Gastrocnemius medialis (tissue), 4 donors: ENCODE data around the gene RALGAPA2. TPM values are rescaled to one million over a fixed set of nuclear protein-coding genes. Genes with fewer than 3 reads are reported as not detected.

Source experiments
- ATAC-seq, 2 donors: fragments of 150-250 bp; one replicate each; pipeline ENCODE4 v1.9.1; 2016
- DNase-seq, 2 donors: peaks; one replicate each; pipeline ENCODE4 v3.0.0-alpha.2; 2019
- H3K27ac ChIP-seq, 4 donors: fragments of 200-600 bp; sonication (generic); 1 replicate in 1 of 4; 2 replicates in 3 of 4; pipeline ENCODE4 v1.5.1; 2016 to 2018; ENCODE audit warnings: mild to moderate bottlenecking in 2 of 4, moderate library complexity in 1 of 4
- H3K27me3 ChIP-seq, 3 donors: fragments of 200-600 bp; sonication (generic) in 2 of 3; 1 replicate in 1 of 3; 2 replicates in 2 of 3; pipeline versions ENCODE4 v1.5.1 to v1.6.0; 2016 to 2019; ENCODE audit warnings: mild to moderate bottlenecking in 1 of 3, moderate library complexity in 1 of 3
- H3K36me3 ChIP-seq, 2 donors: fragments of 200-600 bp; sonication (generic) in 1 of 2; one replicate each; pipeline ENCODE4 v1.5.1; 2017 to 2018
- H3K4me1 ChIP-seq, 2 donors: fragments of 200-600 bp; sonication (generic) in 1 of 2; one replicate each; pipeline ENCODE4 v1.5.1; 2016 to 2017; ENCODE audit warnings: mild to moderate bottlenecking in 2 of 2
- H3K4me3 ChIP-seq, 4 donors: fragments of 200-600 bp; sonication (generic) in 3 of 4; 1 replicate in 1 of 4; 2 replicates in 3 of 4; pipeline ENCODE4 v1.5.1; 2016 to 2019; ENCODE audit warnings: mild to moderate bottlenecking in 2 of 4
- H3K9me3 ChIP-seq, 3 donors: fragments of 200-600 bp; sonication (generic) in 2 of 3; 1 replicate in 1 of 3; 2 replicates in 2 of 3; pipeline ENCODE4 v1.5.1; 2016 to 2019
- POLR2A ChIP-seq, 2 donors: fragments of 450-650 bp; IDR thresholded peaks; one replicate each; pipeline ENCODE4 v1.6.1; 2017; ENCODE audit warnings: antibody characterized with exemption in 2 of 2, mild to moderate bottlenecking in 2 of 2, moderate library complexity in 2 of 2
- in situ Hi-C, 4 donors: fragments of 200-750 bp; cut with MboI; loops; one replicate each; pipeline versions ENCODE4 v1.15.0 to v1.8.0; 2017; ENCODE audit warnings: low sequenced_read_pairs in 4 of 4
- intact Hi-C: fragments of 100-400 bp; cut with DNase I; formaldehyde crosslinking; loops from one replicate; pipeline ENCODE4 v1.15.1; 2023; ENCODE audit warnings: low total_unique reads
- total RNA-seq, 4 donors: library from RNA; depleted of rRNA; stranded (reverse); fragments of >200 nt; gene quantifications; one replicate each; pipeline versions ENCODE4 v1.1.0 to v1.2.3, GENCODE V29; 2016
- TF ChIP-seq, protein P1 (sequence below), 5 experiments: fragments of 450-650 bp in 3 of 5; fragments of 200-600 bp in 2 of 5; sonication (generic) in 2 of 5; IDR thresholded peaks in 4 of 5; conservative IDR thresholded peaks in 1 of 5; 1 replicate in 4 of 5; 2 replicates in 1 of 5; pipeline ENCODE4 v1.5.1; 2016 to 2019; ENCODE audit warnings: antibody characterized with exemption in 5 of 5, mild to moderate bottlenecking in 3 of 5, moderate library complexity in 3 of 5

RALGAPA2 gene
- total RNA-seq, 4 donors from 2014 or later = 43.2 to 56.9 (median 52.0) TPM

- ATAC-seq (no peak), DNase-seq (no peak)
- H3K36me3 ChIP-seq = peaks cover 0 to 2% of the 10 kb centered on the region in 2 donors
- no peaks in the 10 kb centered on the region for H3K9me3 ChIP-seq
- intact Hi-C loops (no loop called here), in situ Hi-C loops (no loop called here)
- TF ChIP-seq POLR2A (IDR thresholded peaks at IDR 0.05) = no peak
- TF ChIP-seq, protein P1, sequence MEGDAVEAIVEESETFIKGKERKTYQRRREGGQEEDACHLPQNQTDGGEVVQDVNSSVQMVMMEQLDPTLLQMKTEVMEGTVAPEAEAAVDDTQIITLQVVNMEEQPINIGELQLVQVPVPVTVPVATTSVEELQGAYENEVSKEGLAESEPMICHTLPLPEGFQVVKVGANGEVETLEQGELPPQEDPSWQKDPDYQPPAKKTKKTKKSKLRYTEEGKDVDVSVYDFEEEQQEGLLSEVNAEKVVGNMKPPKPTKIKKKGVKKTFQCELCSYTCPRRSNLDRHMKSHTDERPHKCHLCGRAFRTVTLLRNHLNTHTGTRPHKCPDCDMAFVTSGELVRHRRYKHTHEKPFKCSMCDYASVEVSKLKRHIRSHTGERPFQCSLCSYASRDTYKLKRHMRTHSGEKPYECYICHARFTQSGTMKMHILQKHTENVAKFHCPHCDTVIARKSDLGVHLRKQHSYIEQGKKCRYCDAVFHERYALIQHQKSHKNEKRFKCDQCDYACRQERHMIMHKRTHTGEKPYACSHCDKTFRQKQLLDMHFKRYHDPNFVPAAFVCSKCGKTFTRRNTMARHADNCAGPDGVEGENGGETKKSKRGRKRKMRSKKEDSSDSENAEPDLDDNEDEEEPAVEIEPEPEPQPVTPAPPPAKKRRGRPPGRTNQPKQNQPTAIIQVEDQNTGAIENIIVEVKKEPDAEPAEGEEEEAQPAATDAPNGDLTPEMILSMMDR (IDR thresholded peaks at IDR 0.05 in 4 of 5, conservative IDR thresholded peaks at IDR 0.05 in 1 of 5) = no peak
- H3K27me3 ChIP-seq = no peaks in the 10 kb centered on the region
- no peak overlapping the region for H3K4me3 ChIP-seq
- no peak overlapping the region for H3K27ac ChIP-seq
- H3K4me1 ChIP-seq = peaks cover 0 to 8% of the 10 kb centered on the region in 2 donors
Observed at GRCh38 chr20:20412750-20413149, 299.7 kb downstream of the RALGAPA2 start.

- intact Hi-C loops = no loop called here
- no peak overlapping the region for H3K4me3 ChIP-seq
- in situ Hi-C loops = no loop called here
Observed at GRCh38 chr20:20411836-20412235, 300.6 kb downstream of the RALGAPA2 start.

GRCh38 chr20:20411402-20411801 lies 301.0 kb downstream of the RALGAPA2 start:
- Histone ChIP-seq H3K4me3 (no peak overlapping the region), H3K4me1 (peaks cover 0 to 8% of the 10 kb centered on the region in 2 donors), H3K27ac (no peak overlapping the region), H3K9me3 (no peaks in the 10 kb centered on the region), H3K27me3 (no peaks in the 10 kb centered on the region), H3K36me3 (peaks cover 0 to 10% of the 10 kb centered on the region in 2 donors)
- intact Hi-C loops (no loop called here), in situ Hi-C loops (no loop called here)
- TF ChIP-seq, protein P1 (IDR thresholded peaks at IDR 0.05 in 4 of 5, conservative IDR thresholded peaks at IDR 0.05 in 1 of 5) = no peak
- no peak for TF ChIP-seq POLR2A (IDR thresholded peaks at IDR 0.05)
- no peak for ATAC-seq
- no peak for DNase-seq

More at GRCh38 chr20:20411836-20412235, 300.6 kb downstream of the RALGAPA2 start:
- DNase-seq (no peak), ATAC-seq (no peak)
- TF ChIP-seq, protein P1 (IDR thresholded peaks at IDR 0.05 in 4 of 5, conservative IDR thresholded peaks at IDR 0.05 in 1 of 5) = no peak
- no peak for TF ChIP-seq POLR2A (IDR thresholded peaks at IDR 0.05)
- Histone ChIP-seq H3K36me3 (peaks cover 0 to 10% of the 10 kb centered on the region in 2 donors), H3K27me3 (no peaks in the 10 kb centered on the region), H3K4me1 (peaks cover 0 to 8% of the 10 kb centered on the region in 2 donors), H3K27ac (no peak overlapping the region), H3K9me3 (no peaks in the 10 kb centered on the region)

GRCh38 chr20:20410678-20411077 lies 301.8 kb downstream of the RALGAPA2 start:
- peaks cover 0 to 8% of the 10 kb centered on the region in 2 donors for H3K4me1 ChIP-seq
- intact Hi-C loops (no loop called here), in situ Hi-C loops (no loop called here)
- no peaks in the 10 kb centered on the region for H3K27me3 ChIP-seq
- DNase-seq (no peak), ATAC-seq (no peak)
- no peak overlapping the region for H3K4me3 ChIP-seq
- no peaks in the 10 kb centered on the region for H3K9me3 ChIP-seq
- H3K27ac ChIP-seq = no peak overlapping the region
- TF ChIP-seq, protein P1 (IDR thresholded peaks at IDR 0.05 in 4 of 5, conservative IDR thresholded peaks at IDR 0.05 in 1 of 5) = no peak
- TF ChIP-seq POLR2A (IDR thresholded peaks at IDR 0.05) = no peak
- peaks cover 0 to 10% of the 10 kb centered on the region in 2 donors for H3K36me3 ChIP-seq

GRCh38 chr20:20409331-20409730 lies 303.1 kb downstream of the RALGAPA2 start:
- H3K27me3 ChIP-seq = no peaks in the 10 kb centered on the region
- no peak for TF ChIP-seq POLR2A (IDR thresholded peaks at IDR 0.05)
- TF ChIP-seq, protein P1 (IDR thresholded peaks at IDR 0.05 in 4 of 5, conservative IDR thresholded peaks at IDR 0.05 in 1 of 5) = no peak
- no peak for DNase-seq
- no peak for ATAC-seq
- intact Hi-C loops (no loop called here), in situ Hi-C loops (no loop called here)
- H3K9me3 ChIP-seq = no peaks in the 10 kb centered on the region
- peaks cover 0 to 10% of the 10 kb centered on the region in 2 donors for H3K36me3 ChIP-seq
- H3K4me1 ChIP-seq = peaks cover 0 to 8% of the 10 kb centered on the region in 2 donors
- no peak overlapping the region for H3K27ac ChIP-seq
- no peak overlapping the region for H3K4me3 ChIP-seq
